Activated CD4-positive, alpha-beta T cell treated with anti-CD3 and anti-CD28 coated beads for 24 hours (primary cell): Measurements from ENCODE around the gene SUMF1.
"Not testable (repeated sequence)": the region's sequence is repeated elsewhere in the genome, so short reads cannot be mapped to it uniquely, and the experiment has no call there.

ENCODE experiments used
- DNase-seq, 2 donors: peaks; one replicate each; pipeline ENCODE4 v3.0.0-alpha.2; 2020; ENCODE audit warnings: low read depth in 2 of 2

The SUMF1 gene

DNA sequence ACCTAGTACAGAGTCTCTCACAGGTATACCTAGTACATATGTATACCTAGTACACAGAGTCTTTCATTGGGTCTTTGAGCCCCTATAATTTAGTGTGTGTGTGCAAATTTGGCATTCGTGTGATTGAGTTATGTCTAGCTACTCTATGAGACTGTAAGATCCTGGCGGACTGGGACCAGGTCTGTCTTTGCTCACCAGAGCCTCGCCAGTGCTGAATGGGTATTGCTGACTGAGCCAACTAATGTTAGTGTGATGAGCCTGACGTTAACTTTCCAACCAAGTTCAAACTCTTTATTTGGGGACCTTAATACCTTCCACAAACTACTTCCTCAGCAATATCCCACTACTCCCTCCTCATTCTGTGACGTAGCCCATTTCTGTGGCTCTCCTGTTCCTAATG, 128.3 kb downstream of the SUMF1 start:
- DNase-seq: no peak

DNA sequence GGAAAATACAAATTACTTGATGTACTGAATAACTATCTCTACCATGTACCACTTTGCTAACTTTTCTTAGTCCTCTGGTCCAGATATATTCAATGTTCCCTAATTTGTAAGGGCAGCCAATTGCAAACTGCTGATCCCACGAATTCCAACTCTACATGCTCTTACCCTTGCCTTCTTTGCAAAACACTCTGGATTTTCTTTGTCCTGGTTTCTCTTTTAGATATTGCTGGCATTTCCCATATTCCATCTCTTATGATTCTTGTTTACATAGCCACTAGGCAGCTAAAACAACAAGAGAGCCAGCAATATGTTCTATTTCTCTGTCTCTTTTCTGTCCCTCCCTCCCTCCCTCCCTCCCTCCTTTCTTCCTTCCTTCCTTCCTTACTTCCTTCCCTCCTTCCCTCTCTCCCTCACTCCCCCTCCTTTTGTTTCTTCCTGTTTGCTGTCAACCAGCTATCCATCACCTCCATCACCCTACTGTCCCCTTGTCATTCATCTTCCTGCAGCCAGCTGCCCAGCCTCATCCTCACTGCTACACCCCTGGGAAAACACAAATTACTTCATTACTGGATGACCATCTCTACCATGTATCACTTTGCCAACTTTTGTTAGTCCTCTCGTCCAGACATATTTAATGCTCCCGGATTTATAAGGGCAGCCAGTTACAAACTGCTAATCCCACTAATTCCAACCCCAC, 130.1 kb downstream of the SUMF1 start:
- no peak for DNase-seq

DNA sequence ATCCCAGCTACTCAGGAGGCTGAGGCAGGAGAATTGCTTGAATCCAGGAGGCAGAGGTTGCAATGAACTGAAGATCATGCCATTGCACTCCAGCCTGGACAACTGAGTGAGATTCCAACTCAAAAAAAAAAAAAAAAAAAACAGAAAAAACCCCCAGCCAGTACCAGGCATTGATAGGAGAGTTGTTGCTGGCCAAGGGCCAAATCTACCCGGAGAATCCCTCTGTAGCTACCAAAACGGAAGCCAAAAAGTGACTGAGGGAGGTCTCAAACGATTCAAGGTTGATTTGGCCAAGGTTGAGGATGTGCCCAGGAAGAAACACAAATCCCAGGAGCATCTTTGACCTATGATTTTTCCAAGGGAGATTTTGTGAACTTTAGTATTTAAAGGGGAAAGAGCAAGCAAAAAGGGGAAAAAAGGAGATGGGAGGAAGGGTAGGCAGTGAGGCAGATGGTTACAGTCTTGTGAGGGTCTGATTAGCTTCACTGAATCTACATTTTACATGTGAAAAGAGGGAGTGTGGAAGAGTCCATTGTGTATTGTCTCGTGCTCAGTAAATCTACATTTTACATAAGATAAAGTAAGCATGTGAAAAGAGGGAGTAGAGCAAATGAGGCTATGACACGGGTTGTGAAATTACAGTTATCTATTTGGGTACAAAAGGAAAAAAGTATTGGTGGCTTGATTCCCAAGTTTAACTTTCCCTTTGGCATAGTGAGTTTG, 131.1 kb downstream of the SUMF1 start:
- no peak for DNase-seq

DNA sequence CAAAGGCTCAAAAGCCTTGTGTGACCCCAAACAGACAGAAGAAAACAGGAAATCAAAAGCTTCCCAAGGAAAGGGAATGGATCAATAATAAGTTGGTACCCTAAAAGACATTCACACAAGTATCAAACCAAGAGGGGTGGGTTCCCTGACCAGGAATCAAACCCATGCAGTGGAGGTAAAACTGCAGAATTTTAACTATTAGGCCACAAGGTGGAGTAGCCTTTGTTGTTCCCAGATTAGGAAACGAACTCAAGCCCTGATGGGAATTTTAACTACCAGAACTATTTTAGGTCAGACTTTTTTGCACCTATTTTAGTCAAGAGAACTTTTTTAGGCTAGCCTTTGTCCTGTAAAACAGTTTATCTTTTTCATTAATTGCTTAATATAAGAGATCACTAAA, 132.5 kb downstream of the SUMF1 start:
- no peak for DNase-seq

DNA sequence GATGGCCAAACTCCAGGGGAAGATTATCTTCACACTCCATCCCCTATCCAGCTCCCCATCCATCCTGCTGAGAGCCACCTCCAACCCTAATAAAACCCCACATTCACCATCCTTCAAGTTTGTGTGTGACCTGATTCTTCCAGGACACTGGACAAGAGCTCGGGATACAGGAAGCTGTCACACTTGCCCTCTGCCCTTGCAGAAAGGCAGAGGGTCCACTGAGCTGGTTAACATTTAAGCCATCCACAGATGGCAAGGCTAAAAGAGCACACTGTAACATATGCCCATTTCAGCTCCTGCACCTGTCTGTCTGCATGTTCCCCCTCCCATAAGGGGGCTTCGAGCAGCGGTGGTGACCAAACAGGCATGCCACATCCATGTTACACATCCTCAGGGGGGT, 134.1 kb downstream of the SUMF1 start:
- DNase-seq: no peak

DNA sequence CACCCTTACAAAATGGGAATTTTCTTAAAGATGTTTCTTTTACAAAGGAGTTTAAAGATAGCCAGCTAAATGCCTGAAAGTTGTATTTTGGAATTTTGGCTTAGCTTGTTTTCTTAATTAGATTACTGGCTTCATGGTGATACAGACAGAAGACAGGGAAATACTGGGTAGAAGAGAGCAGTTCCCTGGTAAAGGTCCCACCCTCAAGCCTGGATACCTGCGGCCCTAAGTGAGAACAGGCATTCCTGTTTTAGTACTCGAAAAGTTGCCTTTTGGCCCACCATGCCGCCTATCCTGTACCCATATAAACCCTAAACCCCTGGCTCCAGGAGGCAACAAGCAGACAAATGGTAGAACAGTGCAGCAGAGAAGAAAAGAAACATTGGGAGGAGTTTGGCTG, 134.5 kb downstream of the SUMF1 start:
- no peak for DNase-seq

DNA sequence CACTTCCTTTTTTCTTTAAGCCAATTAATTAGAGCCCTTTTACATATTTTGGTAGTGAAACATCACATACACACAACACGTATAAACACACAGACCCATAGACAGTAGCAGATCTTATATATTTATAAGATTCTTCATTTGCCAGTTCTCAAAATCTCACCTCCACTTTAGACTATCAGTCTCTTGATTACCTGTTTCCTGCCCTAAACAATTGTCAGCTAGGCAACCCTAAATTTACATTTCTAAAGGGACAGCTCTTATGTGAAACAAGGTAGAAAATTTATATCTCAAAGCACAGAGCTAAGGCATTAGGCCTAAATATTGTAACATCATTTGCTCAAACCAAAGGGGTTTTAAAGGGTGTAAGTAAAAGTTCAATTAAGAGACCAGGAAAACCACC, 135.0 kb downstream of the SUMF1 start:
- no peak for DNase-seq

DNA sequence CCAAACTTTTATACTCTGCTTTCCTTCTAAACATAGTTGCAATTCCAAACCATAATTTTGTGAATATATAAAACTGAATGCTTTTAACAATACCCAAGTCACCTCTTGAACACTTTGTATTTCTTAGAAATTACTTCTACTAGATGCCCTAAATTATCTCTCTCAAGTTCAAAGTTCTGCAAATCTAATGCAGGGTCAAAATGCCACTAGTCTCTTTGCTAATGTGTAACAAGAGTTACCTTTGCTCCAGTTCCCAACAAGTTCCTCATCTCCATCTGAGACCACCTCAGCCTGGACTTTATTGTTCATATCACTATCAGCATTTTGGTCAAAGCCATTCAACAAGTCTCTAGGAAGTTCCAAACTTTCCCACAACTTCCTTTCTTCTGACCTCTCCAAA, 137.3 kb downstream of the SUMF1 start:
- not testable (repeated sequence) for DNase-seq

DNA sequence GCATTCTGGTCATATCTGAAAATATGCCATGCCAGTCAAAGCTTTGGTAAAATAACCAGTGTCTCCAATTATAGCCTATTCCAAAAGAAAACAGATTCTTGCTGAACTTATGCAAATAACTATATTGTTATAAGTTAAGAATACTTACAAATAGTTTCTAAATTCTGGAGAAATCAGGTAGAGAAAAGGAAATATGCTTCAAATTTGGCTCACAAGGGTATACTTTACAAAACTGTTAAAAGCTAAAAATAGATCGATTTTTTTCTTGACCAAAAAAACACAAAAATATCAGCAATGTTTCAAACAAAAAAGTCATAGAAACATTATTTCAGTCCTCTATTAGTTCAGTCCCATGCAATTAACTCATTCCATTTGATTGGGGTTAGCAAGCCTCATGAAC, 140.2 kb downstream of the SUMF1 start:
- DNase-seq: no peak

DNA sequence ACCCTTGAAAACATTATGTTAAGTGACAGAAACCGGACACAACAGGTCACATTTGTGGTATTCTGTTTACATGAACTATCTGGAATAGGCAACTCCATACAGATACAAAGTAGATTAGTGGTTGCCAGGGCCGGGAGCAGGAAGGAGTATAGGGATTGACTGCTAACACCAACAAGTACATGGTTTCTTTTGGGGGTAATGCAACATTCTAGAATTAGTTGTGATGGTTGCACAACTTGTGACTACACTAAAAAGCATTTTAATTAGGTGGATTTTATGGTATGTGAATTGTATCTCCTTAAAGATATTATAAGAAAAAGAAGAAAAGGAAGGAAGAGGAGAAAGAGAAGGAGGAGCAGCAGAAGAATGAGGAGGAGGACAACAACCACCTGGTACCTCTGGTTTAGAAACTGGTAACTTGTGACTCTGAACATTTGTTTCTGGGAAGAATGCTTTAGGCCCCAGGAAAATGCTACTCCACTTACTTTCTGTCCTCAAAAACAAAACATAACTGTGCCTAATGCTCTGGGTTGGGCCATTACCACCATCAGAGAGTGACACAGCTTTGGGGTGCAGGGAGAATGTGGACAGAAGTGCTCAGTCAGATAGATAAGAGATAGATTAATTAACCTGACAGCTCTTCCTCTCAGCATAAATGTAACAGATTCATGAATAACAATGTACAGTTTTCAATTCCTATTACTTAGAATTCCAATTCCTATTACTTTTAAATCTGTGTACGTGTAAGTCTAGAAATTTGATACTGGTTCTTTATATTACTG, 143.6 kb downstream of the SUMF1 start:
- DNase-seq: no peak

DNA sequence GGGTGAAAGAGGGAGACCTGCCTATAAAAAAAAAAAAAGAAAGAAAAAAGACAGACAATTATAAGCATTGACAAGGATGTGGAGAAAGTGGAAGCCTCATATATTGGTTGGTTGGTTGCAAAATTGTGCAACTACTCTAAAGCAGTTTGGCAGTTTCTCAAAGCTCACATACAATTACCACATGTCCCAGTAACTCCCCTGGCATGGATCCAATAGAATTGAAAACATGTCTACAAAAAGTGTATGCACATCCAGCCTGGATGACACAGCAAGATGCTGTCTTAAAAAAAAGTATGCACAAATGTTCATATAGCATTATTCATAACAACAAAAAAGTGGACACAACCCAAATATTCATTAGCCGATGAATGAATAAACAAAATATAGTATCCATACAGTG, 144.4 kb downstream of the SUMF1 start:
- DNase-seq: no peak

DNA sequence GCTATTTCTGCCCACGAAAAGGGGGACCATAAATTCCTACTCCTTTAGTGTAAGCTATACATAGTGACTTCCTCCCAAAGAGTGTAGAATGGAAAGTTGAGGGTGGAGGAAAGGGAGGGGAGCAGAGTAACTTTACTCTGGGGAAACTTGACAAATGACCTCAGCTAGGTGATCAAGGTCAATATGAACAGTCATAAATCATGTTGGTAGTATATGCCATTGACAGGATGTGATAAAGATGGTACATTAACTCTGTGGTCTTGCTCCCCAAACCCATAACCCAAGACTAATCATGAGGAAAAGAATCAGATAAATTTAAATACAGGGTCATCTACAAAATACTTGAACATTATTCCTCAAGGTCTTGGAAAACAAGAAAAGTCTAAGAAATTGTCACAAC, 145.3 kb downstream of the SUMF1 start:
- no peak for DNase-seq

DNA sequence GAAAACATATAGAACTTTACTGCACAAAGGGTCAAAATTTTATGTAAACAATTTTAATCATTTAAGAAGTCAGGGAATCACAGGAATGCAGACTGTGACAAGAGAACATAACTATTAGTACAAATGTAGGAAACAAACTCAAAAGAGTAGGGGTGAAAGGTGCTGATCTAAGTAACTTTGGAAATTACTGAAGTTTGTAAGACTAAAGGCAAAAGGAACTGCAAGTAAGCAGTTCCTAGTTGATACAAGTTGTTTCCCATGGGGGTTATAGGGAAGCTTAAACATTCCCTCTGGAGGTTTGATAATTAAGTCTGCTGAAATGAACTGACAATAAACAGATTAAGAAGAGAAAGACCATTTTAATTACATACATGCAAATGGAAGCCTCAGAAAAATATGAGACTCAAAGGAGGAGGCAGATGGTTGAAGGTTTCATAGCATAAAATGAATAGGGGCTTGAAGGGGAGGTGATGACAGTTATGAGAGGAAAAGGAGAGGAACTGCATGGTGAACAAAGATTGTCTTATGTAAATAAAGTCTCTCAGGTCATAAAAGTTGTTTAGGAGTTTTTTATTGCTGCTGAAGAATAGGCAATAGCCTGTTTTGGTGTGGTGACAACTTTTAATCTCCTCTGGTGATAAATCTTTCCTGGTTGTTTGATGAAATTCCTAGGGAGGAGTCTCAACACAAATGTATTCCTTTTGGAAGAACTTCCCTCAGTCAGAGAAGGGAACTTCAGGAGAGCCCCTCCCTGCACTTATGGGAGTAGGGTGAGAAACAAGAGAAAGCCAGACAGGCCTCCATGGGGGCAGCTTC, 146.8 kb downstream of the SUMF1 start:
- no peak for DNase-seq

DNA sequence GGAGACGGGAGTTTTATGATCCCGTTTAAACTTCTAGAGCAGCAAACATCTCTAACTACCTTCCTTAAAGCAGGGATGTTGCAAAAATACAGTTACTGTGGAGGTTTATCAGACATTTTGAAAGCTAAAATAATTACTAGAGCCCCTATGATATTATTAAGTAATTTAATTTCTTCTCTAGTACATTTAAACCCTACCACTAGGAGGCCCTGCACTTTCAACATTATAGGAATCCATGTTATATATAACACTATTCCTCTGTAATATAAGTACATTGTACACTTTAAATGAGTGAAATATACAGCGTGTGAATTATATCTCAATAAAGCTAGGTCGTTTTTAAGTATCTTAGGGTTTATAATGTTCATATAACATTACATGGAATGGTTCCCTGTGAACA, 152.4 kb downstream of the SUMF1 start:
- no peak for DNase-seq

DNA sequence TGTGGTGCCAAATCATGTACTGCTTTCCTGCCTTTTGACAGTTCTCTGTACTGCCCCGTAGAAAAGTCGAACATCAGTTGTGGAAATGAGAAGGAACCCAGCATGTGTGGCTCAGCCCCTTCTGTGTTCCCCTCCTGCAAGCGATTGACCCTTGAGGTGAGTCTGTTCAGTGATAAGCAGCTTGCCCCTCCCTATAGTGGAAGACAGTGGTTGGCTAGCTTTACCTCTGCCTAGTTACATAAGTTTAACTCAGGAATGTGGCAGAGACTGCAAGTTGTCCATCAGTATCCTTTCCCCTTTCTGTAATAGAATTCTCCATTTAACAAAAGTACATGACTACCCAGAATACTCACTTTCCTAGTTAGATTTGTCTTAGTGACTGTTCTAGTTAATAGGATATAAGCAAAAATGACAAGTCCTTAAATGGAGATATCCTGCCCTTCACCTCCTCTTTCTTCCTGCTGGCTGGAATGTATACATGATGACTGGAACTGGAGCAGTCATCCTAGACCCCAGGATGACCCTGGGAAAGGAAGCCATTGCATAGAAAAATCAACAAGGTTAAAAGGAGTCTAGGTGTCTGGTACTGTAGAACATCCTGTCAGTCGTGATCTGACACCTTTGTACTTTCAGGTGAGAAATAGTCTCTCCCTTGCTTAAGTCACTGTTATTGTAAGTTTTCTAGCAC, 153.3 kb downstream of the SUMF1 start:
- no peak for DNase-seq

DNA sequence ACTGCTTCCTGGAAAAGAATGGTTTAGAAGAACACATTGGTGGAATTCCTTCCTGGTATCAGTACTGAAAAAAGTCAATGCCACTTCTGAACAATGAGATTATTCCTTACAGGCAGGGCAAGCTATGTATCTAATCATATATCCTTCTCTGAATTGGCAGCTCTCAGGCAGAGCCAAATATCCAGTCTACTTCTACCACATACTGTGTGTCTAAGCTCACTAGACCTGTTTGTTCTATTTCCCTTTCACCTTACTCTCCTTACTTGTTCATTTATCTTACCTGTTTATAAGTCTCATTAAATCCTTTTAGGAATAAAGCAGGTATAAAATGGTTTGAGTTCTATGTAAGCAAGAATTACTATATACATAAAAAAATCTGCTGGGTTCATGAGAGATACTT, 155.6 kb downstream of the SUMF1 start:
- DNase-seq: no peak
